HG02571 (cell line): ENCODE data around the gene GZF1.
A peak's percentile ranks its signal among the peaks of the same experiment; 100 is the strongest.

Source experiments
- ATAC-seq: cut with Tn5 transposase; IDR thresholded peaks from one replicate; pipeline ENCODE4 v1.9.1; 2021; ENCODE audit warnings: mild to moderate bottlenecking, moderate library complexity; ENCODE audit not compliant: unreplicated experiment

The GZF1 gene

DNA sequence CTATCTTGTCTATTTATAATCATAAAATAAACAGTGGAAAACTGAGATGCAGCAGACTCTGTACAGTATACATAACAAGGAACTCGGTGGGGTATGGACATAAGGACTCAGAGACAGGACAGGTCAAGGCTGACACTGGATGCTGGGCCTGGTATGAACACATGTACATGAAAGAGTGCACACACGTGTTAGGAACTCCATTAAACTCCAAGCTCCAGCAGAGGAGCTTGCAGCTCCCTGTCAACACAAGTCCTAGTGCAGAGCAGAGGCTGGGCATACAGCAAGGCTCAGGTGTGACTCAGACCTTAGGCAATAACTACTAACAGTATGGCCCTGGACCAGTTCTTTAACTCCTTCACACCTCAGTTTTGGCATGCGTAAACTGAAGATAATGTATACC, 42.2 kb downstream of the GZF1 start:
- ATAC-seq = no peak

DNA sequence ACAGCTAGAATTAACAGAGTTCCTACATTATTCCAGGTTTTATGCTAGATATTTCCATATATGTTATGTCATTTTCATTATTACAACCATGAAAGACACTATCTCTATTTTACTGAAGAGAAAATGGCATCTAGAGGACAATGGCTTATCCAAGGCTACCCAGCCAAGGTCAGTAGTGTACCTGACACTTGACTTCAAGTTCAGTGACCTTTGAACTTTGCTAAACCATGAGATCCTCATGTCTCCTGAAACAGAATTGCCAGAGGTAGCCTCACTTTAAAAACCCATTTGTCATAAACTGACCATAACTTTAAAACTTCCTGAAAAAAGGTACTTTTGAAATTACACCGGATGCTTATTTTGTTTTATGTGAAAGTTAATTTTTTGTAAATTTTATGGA, 44.9 kb downstream of the GZF1 start:
- ATAC-seq = no peak

DNA sequence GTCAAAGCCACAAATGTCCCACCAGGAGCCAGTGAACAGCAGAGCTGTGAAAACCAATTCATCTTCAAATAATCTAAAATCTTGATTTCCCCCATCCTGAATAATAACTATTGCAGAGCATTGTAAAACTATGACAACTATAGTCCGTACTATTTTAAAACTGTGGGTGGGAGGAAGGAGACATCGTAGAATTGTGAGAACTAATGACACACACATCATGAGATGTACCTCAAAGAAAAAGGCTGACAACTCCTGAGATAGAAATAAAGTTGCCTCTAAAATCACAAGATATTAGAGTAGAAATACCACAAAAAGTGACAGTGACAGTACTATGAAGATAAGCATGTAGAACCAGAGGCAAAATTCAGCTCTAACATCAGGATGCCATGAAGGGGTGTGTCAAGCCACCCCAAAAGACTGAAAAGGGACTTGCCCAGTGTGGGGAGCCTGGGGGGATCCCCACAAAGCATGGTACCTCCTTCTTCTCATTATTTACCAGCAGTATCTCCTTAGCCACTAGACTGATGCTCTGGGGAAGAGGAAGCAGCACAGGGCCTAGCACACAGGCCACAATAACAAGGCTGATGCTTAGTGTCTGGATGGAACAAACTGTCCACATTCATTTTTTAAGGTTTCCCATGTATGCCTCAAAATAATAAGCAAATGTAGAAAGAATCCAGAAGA, 45.9 kb downstream of the GZF1 start:
- peak; percentile 85 for ATAC-seq

DNA sequence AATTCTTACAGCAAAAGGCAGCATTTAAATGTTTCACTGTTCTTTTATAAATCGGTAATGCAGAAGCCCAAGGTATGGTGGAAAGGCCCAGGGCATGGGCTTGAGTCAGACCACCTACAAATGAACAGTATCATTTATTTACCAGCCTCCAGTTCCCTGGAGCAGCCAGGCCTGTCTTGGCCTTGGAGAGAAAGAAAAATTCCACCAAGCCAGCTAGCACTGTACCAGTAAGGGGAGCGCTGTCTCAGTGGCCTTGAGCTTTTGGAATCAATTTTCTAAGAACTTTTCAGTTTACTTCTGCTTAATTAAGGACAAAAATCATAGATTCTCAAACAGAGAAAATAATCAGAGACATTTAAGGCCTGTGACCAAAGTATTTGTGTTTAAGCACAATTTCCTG, 47.0 kb downstream of the GZF1 start:
- no peak for ATAC-seq

DNA sequence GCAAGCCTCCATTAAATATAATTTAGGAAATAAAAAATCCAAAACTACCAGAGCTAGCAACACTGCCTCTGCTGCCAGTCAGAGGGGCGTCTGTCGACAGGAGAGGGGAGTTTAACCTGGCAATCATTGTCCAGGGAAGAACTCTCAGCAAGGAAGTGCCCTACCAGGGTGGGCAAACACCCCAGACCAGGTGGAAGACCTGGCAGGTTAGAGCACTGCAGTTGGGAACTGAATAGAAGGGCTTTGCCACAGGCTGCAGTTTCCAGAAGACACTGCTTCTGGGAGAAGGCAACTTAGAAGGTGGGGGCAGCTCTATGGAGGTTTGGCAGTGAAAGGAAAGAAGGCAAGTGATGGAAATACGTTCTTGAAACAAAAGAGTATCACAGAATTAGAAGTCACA, 47.8 kb downstream of the GZF1 start:
- no peak for ATAC-seq

DNA sequence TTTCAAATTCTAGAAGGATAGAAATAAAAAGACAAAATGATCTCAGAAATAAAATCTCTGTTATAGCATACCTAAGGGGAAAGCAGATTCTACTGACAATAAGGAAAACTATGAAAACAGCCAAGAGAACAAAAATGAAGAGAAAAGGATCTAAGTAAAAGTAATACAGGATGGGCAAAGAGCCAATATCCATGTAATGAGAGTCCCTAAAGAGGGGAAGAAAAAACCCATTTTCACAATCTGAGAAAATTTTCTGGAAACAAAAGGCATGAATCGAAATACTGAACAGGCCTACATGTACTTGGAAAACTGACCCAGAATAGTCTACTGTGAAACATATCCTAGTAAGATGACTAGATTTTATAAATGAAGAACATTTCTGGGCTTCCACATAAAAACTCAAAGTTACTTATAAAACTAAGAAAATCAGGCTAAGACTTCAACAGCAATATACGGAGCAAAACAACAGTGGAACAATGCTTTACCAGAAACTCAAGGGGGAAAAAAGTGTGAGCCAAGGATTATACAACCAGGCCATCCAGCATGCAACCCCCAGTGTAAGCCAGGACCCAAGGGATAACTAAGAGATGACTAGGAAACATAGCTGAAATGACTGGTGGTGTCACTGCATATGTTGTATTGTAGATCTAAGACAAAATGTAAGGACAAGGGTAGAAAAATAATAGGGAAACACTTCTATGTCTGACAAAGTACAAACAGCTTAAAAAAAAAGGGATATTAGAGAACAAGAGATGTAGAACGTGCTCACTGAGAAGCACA, 49.1 kb downstream of the GZF1 start:
- ATAC-seq = no peak

DNA sequence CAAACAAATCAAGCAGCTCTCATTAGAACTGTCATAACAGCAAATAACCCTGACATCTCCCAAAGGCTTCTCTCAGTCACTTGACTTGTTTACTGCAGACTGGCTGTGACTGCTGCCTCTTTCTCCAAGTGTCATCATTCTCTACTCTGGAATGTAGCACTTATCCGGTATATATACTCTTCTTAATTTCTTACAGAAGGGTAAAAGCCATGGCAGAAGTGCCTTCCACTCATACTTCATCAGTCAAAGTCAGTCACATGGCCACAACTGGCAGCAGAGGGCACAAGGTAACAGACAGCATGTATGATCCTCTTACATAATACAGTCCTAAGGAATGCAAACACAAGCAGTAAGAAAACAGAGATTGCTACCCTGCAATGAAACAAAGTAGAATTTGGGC, 50.0 kb downstream of the GZF1 start:
- ATAC-seq = no peak

DNA sequence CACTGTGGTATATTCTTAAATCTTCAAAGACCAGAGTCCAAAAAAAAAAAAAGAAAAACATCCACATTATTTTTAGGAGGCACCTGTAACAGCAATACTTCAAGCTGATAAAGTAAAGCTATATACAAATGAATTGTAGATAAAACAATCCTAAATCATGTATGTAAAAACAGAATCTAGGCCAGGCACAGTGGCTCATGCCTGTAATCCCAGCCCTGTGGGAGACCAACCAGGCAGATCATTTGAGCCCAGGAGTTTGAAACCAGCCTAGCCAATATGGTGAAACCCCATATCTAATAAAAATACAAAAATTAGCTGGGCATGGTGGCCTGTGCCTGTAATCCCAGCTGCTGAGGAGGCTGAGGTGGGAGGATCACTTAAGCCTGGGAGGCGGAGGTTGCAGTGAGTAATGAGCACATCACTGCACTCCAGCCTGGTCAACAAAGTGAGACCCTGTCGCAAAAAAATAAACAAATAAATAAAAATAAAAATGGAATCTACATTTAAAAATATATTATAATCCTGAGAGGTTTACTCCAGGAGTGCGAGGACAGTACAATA, 52.0 kb downstream of the GZF1 start:
- no peak for ATAC-seq

DNA sequence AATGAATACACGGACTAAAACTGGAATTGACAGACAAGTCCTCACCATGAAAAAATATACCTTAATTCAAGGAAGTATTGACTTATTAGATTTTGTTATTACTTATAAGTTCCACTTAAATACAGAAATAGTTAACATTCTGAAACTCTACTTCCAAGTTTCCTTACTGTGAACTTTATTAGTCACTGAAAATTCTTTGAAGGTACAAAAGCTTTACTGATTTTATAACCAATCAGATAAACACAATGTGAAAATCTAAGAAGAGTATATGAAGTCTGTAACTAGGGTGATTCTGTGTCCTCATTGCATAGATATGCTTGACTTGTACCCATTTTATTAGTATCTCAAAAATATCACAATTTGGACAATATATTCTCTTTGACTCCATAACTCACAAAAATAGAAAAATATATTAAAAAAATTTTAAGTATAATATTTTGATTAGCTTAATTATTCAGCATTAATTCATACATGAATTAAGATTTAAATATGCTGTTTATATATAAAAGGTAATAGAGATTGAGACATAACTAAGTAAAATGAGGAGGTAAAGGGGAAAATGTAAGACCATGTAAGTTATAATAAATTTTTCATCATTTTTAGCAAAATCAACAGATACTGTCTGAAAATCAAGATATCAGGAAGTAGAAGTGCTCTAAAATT, 52.7 kb downstream of the GZF1 start:
- no peak for ATAC-seq

DNA sequence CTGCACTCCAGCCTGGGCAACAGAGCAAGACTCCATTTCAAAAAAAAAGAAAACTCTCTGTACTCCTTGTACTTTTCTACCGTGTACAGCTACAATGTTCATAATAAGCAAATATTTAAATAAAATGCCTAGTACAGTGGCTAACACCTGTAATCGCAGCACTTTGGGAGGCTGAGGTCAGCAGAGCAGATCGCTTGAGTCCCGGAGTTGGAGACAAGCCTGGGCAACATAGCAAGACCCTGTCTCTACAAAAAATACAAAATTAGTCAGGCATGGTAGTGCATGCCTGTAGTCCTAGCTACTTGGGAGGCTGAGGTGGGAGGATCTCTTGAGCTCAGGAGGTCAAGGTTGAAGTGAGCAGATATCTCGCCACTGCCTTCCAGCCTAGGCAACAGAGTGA, 53.6 kb downstream of the GZF1 start:
- ATAC-seq = no peak

DNA sequence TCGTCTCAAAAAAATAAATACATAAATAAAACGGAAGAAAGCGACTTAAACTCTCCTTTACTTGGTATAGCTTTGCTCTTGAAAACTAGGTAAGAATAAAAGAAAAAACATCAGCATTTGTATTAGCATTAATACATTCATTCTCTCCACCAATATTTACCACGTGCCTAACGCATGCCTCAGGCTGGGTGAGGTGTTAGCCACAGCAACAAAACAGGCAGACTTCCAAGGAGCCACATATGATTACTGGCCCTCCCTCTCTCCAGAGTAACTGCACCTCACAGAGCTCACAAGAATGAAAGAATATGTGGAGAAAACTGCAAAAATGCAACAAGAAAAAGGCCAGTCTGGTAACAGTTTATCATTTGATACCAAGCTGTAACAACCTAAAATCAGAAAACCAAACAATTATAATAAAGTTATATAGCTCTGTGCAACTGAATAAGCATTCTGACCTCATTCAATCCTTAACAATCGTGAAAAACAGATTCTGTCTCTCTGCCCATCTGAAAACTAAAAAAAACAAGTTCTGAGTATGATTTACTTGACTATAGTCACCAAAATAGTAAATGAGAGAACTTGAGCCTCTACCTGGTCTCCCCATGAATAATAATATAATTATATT, 54.1 kb downstream of the GZF1 start:
- no peak for ATAC-seq

DNA sequence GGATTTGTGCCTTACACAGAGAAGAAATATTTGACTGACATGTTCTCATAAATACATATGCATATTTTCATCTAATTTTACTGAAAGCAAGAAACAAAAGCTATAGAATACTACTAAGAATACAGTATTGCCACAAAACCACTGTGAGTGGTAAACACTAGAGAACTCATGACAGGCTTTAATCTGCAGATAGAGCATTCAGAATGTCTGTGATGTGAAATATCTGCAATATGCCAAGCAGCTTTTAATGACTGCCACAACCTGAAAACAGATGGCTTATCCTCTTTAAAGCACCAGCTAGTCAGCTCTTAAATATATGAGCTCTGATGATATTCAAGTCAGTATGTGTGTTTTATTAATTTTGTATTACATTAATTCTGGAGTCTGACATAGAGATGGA, 55.9 kb downstream of the GZF1 start:
- ATAC-seq = no peak

DNA sequence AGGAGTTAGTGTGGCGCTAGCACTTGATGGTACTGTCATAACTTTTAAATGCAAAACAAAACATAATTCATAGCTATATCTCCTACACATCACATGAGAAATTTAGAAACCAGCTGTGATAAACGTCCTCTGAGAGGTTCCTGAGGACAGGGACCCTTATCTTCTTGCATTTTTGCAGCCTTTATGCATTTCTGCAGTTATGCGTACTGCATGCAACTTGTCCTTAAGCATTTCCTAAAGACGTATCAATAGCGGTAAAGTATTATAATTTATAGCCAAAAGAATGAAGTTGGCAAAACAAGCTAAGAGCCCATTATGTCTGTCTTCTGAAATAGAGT, 57.6 kb downstream of the GZF1 start:
- no peak for ATAC-seq

DNA sequence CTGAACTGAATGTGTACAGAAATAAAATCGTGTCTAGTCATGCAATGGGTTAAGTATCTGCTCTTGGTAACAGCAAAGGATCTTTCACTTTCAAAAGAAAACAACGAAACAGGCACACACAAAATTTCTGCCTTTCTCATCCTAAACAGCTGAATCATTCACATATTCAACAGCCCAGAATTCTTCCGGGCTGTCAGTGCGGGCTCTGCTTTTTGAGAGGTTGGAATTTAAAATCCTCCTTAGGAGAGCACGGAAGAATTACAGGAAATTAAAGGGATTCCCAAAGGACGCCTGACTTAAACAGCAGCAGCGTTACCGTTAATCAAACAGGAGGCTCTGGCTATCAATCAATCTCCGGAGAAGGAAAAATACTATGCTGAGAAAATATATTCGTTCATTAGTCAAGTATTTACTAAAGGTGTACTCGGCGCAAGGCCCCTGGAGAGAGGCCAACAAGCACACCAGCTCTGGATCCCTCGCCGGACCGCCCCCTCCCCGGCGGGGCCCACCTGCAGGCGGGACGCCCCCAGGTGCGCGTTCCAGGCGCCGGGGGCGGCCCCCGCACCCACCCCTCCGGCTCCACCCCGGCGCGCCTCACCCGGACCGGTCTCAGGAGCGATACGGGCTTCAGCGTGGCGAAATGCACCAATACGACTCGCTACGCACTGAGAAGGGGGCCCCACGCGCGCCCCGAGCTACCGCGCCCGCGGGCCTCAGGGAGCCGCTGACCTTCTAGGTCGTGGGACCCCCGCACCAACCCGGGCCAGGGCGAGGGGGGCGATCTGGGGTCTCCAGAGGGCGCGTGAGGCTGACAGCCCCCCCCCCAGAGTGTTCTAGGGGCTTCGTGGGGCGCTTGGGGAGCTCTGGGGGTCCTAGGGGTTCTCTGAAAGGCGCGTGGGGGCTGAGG, 58.3 kb downstream of the GZF1 start:
- peak; percentile 34 for ATAC-seq

DNA sequence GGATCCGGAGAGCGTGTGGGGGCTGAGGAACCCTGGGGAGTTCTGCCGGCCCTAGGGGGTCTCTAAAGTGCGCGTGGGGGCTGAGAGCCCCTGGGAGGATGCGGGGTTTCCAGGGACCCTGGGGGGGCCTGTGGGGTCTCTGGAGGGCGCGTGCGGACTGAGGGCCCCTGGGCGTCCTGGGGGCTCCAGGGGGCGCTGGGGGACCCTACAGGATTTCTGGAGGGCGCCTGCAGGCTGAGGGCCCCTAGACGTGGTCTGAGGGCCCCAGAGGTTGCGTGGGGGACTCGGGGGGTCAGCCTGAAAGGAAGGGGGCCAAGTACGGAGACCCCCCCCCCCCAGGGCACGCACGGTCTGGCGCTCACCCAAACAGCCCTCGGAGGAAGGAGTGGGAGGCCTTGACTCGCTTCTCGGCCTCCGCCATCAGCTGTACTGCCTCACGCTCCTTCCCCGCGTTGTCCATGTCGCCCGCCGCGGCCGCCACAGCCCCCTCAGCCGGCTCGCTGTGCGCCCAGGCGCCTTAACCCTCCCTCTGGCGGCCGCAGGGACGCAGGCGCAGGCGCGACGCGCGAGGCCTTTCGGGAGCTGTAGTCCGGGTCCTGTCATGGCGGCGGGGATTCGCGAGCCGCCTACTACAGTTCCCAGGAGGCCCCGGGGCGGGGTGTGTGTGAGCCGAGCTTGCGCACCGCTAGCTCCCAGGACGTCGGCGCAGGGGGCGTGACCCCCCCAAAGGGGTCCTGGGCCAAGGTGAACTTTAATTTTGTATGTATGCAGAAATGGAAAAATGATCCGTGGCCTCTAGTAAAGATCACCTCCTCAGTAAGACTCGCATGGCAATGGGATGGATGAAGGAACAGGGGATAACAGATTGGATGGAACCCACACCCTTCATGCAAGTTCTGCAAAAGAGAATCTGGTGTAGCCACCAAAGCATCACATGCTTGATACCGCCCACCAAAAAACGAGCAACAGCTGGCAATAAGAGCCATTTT, 59.3 kb downstream of the GZF1 start, which contains the start of gene NAPB:
NAPB (minus strand) TSS at position 546 of the 989 bp plus-strand sequence; CDS start at position 460, 86 bp downstream.
- peak; percentile 96 for ATAC-seq
